ENCODE measurements around the gene ABLIM1.

The ABLIM1 gene

GRCh38 chr10:114576716-114577115 lies 81.4 kb downstream of the ABLIM1 start:
- no peak overlapping the region for H3K27ac ChIP-seq (ENCODE audit: low read depth, low read length, severe bottlenecking)
- 43 to 71% methylated on average over 2 of the region's 3 CpGs for WGBS, 2 experiments (ENCODE audit: insufficient coverage in 2 of 2)

DNA sequence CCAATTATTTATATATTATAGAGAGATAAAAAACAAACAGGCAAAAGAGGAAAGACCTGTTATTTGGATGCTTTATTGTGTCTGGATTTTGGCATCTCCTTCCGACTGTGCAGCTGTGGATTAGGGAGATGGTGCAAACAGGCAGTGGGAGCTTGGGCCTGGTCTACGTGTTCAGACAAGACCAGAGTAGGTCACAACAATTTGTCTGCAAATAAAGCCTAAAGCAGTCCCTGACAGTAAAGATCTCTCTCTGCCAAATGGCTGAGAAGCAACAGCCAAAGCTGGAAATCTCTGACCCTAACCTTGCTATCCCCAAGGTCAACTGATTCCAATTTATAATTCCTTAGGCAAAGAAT lies 82.0 kb downstream of the ABLIM1 start:
- Histone ChIP-seq H3K4me1 (ENCODE audit: control insufficient read depth, insufficient read depth, low read length, poor library complexity, severe bottlenecking) (no peaks in the 10 kb centered on the region), H3K27ac (ENCODE audit: low read depth, low read length, severe bottlenecking) (no peak overlapping the region), H3K9me3 (ENCODE audit: control insufficient read depth, low read length) (peaks cover 5% of the 10 kb centered on the region), H3K36me3 (ENCODE audit: control insufficient read depth, insufficient read depth, low read length) (peaks cover 36% of the 10 kb centered on the region), H3K4me3 (ENCODE audit: extremely low read depth, insufficient read depth, low read length, poor library complexity, severe bottlenecking) (no peak overlapping the region)
- WGBS, 2 experiments (ENCODE audit: insufficient coverage in 2 of 2) = 97 to 100% methylated on average over 2 of the region's 2 CpGs

More at GRCh38 chr10:114576716-114577115, 81.4 kb downstream of the ABLIM1 start:
- Histone ChIP-seq H3K4me1 (ENCODE audit: control insufficient read depth, insufficient read depth, low read length, poor library complexity, severe bottlenecking) (no peaks in the 10 kb centered on the region), H3K36me3 (ENCODE audit: control insufficient read depth, insufficient read depth, low read length) (peaks cover 33% of the 10 kb centered on the region), H3K9me3 (ENCODE audit: control insufficient read depth, low read length) (peaks cover 5% of the 10 kb centered on the region), H3K4me3 (ENCODE audit: extremely low read depth, insufficient read depth, low read length, poor library complexity, severe bottlenecking) (no peak overlapping the region)

DNA sequence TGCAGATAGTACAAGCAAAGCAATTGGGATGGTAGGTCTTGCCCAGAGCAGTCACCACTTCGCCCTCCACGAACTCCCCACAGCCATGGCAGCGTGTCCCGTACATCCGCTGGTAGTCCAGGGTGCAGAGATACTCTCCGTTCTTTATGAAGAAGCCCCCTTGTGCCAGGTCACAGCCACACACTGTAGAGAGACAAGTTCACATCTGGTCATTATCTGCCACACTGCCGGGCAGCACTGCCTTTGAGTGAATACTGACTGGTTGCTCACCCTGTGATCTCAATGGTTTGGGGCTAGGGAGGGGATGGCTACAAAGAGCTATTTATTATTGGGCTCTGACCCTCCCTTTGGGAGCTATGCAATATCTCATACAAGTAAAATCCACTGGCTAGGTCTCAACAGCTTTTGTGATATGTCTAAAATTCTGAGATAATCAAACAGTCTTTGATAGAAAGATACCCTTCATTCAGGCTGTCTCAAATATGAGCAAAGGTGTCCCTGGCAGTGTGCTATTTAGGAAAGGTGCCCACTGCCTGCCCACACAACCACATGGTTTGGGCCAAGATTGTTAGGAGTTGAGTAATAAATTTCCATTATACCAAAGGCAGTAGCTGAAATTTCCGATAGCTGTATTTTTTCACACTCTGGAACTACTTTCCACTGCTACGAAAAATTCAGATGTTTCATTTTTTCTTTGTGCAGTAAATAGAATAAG lies 82.5 kb downstream of the ABLIM1 start:
- H3K4me1 ChIP-seq (ENCODE audit: control insufficient read depth, insufficient read depth, low read length, poor library complexity, severe bottlenecking) = no peaks in the 10 kb centered on the region
- 93 to 94% methylated on average over 6 to 7 of the region's 9 CpGs for WGBS, 2 experiments (ENCODE audit: insufficient coverage in 2 of 2)
- no peak overlapping the region for H3K27ac ChIP-seq (ENCODE audit: low read depth, low read length, severe bottlenecking)

DNA sequence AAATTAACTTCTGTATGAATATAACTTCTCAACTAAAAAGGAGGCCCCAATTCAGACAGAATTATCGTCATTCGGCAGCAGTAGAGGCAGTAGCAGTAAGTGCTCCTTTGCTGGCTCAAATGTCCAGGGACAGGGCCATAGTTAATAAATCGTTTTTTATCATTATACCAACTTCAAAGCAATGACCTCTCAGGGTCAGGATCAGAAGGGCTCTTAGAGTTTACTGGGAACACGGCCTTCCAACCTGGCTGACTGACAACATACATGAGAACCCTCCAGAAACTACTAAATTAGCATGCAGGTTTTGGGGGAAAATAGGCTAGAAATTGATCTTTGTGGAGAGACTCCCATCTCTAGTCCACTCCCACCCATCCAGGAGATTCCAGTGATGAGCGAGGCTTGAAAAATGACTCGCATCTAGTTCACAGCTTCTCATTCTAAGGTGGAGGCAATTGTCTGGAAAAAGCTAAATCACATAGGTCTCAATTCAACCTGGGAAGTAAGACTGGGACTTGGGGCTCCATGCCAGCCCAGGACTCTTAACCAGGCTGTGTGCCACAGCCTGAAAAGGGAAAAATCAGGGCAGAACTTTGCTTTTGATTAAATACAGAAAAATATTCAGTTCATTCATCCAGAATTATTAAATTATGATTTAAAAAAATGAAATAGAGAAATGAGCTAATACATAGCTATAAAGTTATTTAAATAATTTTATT lies 84.6 kb downstream of the ABLIM1 start:
- 93 to 96% methylated on average over 3 to 5 of the region's 6 CpGs for WGBS, 2 experiments (ENCODE audit: insufficient coverage in 2 of 2)

More for the DNA sequence above, 82.5 kb downstream of the ABLIM1 start:
- H3K4me3 ChIP-seq (ENCODE audit: extremely low read depth, insufficient read depth, low read length, poor library complexity, severe bottlenecking) = no peak overlapping the region
- peaks cover 5% of the 10 kb centered on the region for H3K9me3 ChIP-seq (ENCODE audit: control insufficient read depth, low read length)
- H3K36me3 ChIP-seq (ENCODE audit: control insufficient read depth, insufficient read depth, low read length) = peaks cover 42% of the 10 kb centered on the region

GRCh38 chr10:114571316-114571999 lies 86.6 kb downstream of the ABLIM1 start:
- Histone ChIP-seq H3K27ac (ENCODE audit: low read depth, low read length, severe bottlenecking) (no peak overlapping the region), H3K4me3 (ENCODE audit: extremely low read depth, insufficient read depth, low read length, poor library complexity, severe bottlenecking) (no peak overlapping the region), H3K36me3 (ENCODE audit: control insufficient read depth, insufficient read depth, low read length) (peaks cover 64% of the 10 kb centered on the region), H3K4me1 (ENCODE audit: control insufficient read depth, insufficient read depth, low read length, poor library complexity, severe bottlenecking) (no peaks in the 10 kb centered on the region), H3K9me3 (ENCODE audit: control insufficient read depth, low read length) (peaks cover 5% of the 10 kb centered on the region)
- WGBS, 2 experiments (ENCODE audit: insufficient coverage in 2 of 2) = 92 to 96% methylated on average over 9 to 10 of the region's 12 CpGs

More for the DNA sequence above, 84.6 kb downstream of the ABLIM1 start:
- peaks cover 58% of the 10 kb centered on the region for H3K36me3 ChIP-seq (ENCODE audit: control insufficient read depth, insufficient read depth, low read length)
- no peaks in the 10 kb centered on the region for H3K4me1 ChIP-seq (ENCODE audit: control insufficient read depth, insufficient read depth, low read length, poor library complexity, severe bottlenecking)
- H3K4me3 ChIP-seq (ENCODE audit: extremely low read depth, insufficient read depth, low read length, poor library complexity, severe bottlenecking) = no peak overlapping the region
- no peak overlapping the region for H3K27ac ChIP-seq (ENCODE audit: low read depth, low read length, severe bottlenecking)
- H3K9me3 ChIP-seq (ENCODE audit: control insufficient read depth, low read length) = peaks cover 5% of the 10 kb centered on the region

GRCh38 chr10:114566064-114566463 lies 92.0 kb downstream of the ABLIM1 start:
- WGBS, 2 experiments (ENCODE audit: insufficient coverage in 2 of 2) = 98 to 100% methylated on average over 5 of the region's 7 CpGs
- no peaks in the 10 kb centered on the region for H3K9me3 ChIP-seq (ENCODE audit: control insufficient read depth, low read length)

GRCh38 chr10:114565066-114565465 lies 93.0 kb downstream of the ABLIM1 start:
- no peak overlapping the region for H3K27ac ChIP-seq (ENCODE audit: low read depth, low read length, severe bottlenecking)
- no peaks in the 10 kb centered on the region for H3K4me1 ChIP-seq (ENCODE audit: control insufficient read depth, insufficient read depth, low read length, poor library complexity, severe bottlenecking)
- peaks cover 38% of the 10 kb centered on the region for H3K36me3 ChIP-seq (ENCODE audit: control insufficient read depth, insufficient read depth, low read length)
- no peak overlapping the region for H3K4me3 ChIP-seq (ENCODE audit: extremely low read depth, insufficient read depth, low read length, poor library complexity, severe bottlenecking)
- no peaks in the 10 kb centered on the region for H3K9me3 ChIP-seq (ENCODE audit: control insufficient read depth, low read length)

More at GRCh38 chr10:114566064-114566463, 92.0 kb downstream of the ABLIM1 start:
- Histone ChIP-seq H3K27ac (ENCODE audit: low read depth, low read length, severe bottlenecking) (no peak overlapping the region), H3K4me1 (ENCODE audit: control insufficient read depth, insufficient read depth, low read length, poor library complexity, severe bottlenecking) (no peaks in the 10 kb centered on the region), H3K36me3 (ENCODE audit: control insufficient read depth, insufficient read depth, low read length) (peaks cover 44% of the 10 kb centered on the region), H3K4me3 (ENCODE audit: extremely low read depth, insufficient read depth, low read length, poor library complexity, severe bottlenecking) (no peak overlapping the region)

- H3K27ac ChIP-seq (ENCODE audit: low read depth, low read length, severe bottlenecking) = no peak overlapping the region
- H3K4me3 ChIP-seq (ENCODE audit: extremely low read depth, insufficient read depth, low read length, poor library complexity, severe bottlenecking) = no peak overlapping the region
- 100% methylated on average over 1 of the region's 7 CpGs; no CpG with 5 or more reads in 1 of the 2 experiments for WGBS, 2 experiments (ENCODE audit: insufficient coverage in 2 of 2)
- H3K9me3 ChIP-seq (ENCODE audit: control insufficient read depth, low read length) = peaks cover 26% of the 10 kb centered on the region
- peaks cover 51% of the 10 kb centered on the region for H3K36me3 ChIP-seq (ENCODE audit: control insufficient read depth, insufficient read depth, low read length)
- no peaks in the 10 kb centered on the region for H3K4me1 ChIP-seq (ENCODE audit: control insufficient read depth, insufficient read depth, low read length, poor library complexity, severe bottlenecking)
These were observed 97.0 kb downstream of the ABLIM1 start for GRCh38 chr10:114561008-114561523.

DNA sequence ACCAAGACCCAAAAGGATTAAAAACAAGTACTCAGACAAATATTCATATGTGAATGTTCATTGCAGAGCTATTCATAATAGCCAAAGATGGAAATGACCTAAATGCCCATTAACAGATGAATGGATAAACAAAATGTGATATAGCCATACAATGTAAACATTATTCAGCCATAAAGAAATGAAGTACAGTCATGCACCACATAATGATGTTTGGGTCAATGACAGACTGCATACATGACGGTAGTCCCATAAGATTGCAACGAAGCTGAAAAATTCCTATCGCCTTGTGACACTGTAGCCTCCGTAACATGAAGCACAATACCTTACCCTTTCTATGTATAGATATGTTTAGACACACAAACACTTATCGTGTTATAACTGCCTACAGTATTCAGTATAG lies 97.9 kb downstream of the ABLIM1 start:
- no peak overlapping the region for H3K27ac ChIP-seq (ENCODE audit: low read depth, low read length, severe bottlenecking)
- peaks cover 51% of the 10 kb centered on the region for H3K36me3 ChIP-seq (ENCODE audit: control insufficient read depth, insufficient read depth, low read length)
- no peaks in the 10 kb centered on the region for H3K4me1 ChIP-seq (ENCODE audit: control insufficient read depth, insufficient read depth, low read length, poor library complexity, severe bottlenecking)
- peaks cover 26% of the 10 kb centered on the region for H3K9me3 ChIP-seq (ENCODE audit: control insufficient read depth, low read length)
- H3K4me3 ChIP-seq (ENCODE audit: extremely low read depth, insufficient read depth, low read length, poor library complexity, severe bottlenecking) = no peak overlapping the region
- 100% methylated on average over 1 of the region's 5 CpGs for WGBS, 2 experiments (ENCODE audit: insufficient coverage in 2 of 2)

DNA sequence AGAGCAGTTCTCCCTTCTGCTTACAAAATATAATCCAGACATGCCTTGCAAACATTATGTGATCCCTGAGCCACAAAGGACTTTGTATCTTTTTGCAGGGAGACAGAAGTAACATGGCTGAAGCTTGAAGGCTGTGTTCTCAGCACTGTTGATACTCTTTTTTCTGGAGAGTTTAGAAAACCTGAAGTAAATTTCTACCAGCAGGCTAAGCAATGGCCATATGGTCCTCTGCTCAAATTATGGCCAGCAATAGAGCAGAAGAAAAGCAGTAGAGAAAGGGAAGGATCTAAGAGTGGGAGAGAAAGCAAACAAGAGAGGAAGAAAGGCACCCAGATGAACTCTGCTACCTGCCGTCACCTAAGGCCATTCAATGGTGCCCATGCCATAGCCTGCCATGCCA lies 98.4 kb downstream of the ABLIM1 start:
- H3K4me3 ChIP-seq (ENCODE audit: extremely low read depth, insufficient read depth, low read length, poor library complexity, severe bottlenecking) = no peak overlapping the region
- no peak overlapping the region for H3K27ac ChIP-seq (ENCODE audit: low read depth, low read length, severe bottlenecking)
- WGBS, 2 experiments (ENCODE audit: insufficient coverage in 2 of 2) = 100% methylated on average over 1 of the region's 1 CpG
- peaks cover 26% of the 10 kb centered on the region for H3K9me3 ChIP-seq (ENCODE audit: control insufficient read depth, low read length)
- H3K4me1 ChIP-seq (ENCODE audit: control insufficient read depth, insufficient read depth, low read length, poor library complexity, severe bottlenecking) = no peaks in the 10 kb centered on the region
- H3K36me3 ChIP-seq (ENCODE audit: control insufficient read depth, insufficient read depth, low read length) = peaks cover 50% of the 10 kb centered on the region
